PC-3 (cell line): ENCODE measurements around the gene GOLGA7B. TPM values are rescaled to one million over a fixed set of nuclear protein-coding genes. Genes with fewer than 3 reads are reported as not detected.

Source experiments
- ATAC-seq: fragments of 200-7000 bp; cut with Tn5 transposase; 2 replicates; pipeline ENCODE4 v1.9.1; 2020; ENCODE audit warnings: mild to moderate bottlenecking, moderate library complexity
- BruUV-seq: library from RNA; stranded (reverse); fragments of 400-500 nt; replicated peaks from 2 replicates; lab custom pipeline; 2021; lab: Mats Ljungman, UMichigan
- CTCF ChIA-PET: fragments of 300-600 bp; sonication (Branson Sonifier 250); formaldehyde crosslinking; loops from one replicate; lab custom pipeline; 2022; ENCODE audit warnings: antibody characterized with exemption; lab: Charles Lee
- POLR2A ChIA-PET: fragments of 300-600 bp; sonication (Branson Sonifier 250); formaldehyde crosslinking; loops from one replicate; lab custom pipeline; 2022; ENCODE audit warnings: antibody characterized with exemption; ENCODE audit not compliant: unreplicated experiment; lab: Charles Lee
- DNase-seq: peaks from one replicate; pipeline ENCODE4 v3.0.0-alpha.2; 2015
- H2AFZ ChIP-seq: fragments of 300-600 bp; sonication (generic); 2 replicates; pipeline ENCODE4 v1.6.0; 2016; ENCODE audit warnings: antibody characterized with exemption, low read length
- H3F3A ChIP-seq: fragments of 300-600 bp; sonication (generic); one replicate; pipeline ENCODE4 v1.6.0; 2017; ENCODE audit warnings: antibody characterized with exemption, low read length, control low read depth, mild to moderate bottlenecking; ENCODE audit not compliant: unreplicated experiment
- H3K27ac ChIP-seq: fragments of 300-600 bp; sonication (generic); 2 replicates; pipeline ENCODE4 v1.5.1; 2016; ENCODE audit warnings: mild to moderate bottlenecking, low read length
- H3K27me3 ChIP-seq: fragments of 300-600 bp; sonication (generic); 2 replicates; pipeline ENCODE4 v1.6.1; 2016; ENCODE audit warnings: low read length, mixed read lengths
- H3K36me3 ChIP-seq: fragments of 300-600 bp; sonication (generic); 2 replicates; pipeline ENCODE4 v1.6.1; 2016; ENCODE audit warnings: low read depth, mixed run types, low read length, mixed read lengths
- H3K4me1 ChIP-seq: fragments of 300-600 bp; sonication (generic); 2 replicates; pipeline ENCODE4 v1.5.1; 2016; ENCODE audit warnings: low read length; ENCODE audit not compliant: insufficient read depth
- H3K4me2 ChIP-seq: fragments of 300-600 bp; sonication (generic); 2 replicates; pipeline ENCODE4 v1.6.0; 2016; ENCODE audit warnings: low read length
- H3K4me3 ChIP-seq: fragments of 300-600 bp; sonication (generic); 2 replicates; pipeline ENCODE4 v1.5.1; 2016; ENCODE audit warnings: mild to moderate bottlenecking, low read length, mixed read lengths
- H3K79me2 ChIP-seq: fragments of 300-600 bp; sonication (generic); 2 replicates; pipeline ENCODE4 v1.6.1; 2017; ENCODE audit warnings: low read length, mixed read lengths
- H3K9ac ChIP-seq: fragments of 300-600 bp; sonication (generic); 2 replicates; pipeline ENCODE4 v1.6.0; 2016; ENCODE audit warnings: mild to moderate bottlenecking, low read length
- H3K9me2 ChIP-seq: fragments of 300-600 bp; sonication (generic); replicated peaks from 2 replicates; pipeline ENCODE4 v1.6.1; 2016; ENCODE audit warnings: mixed run types, low read length, mixed read lengths
- H3K9me3 ChIP-seq: fragments of 300-600 bp; sonication (generic); 2 replicates; pipeline ENCODE4 v1.6.1; 2016; ENCODE audit warnings: low read length, mixed read lengths
- H4K20me1 ChIP-seq: fragments of 300-600 bp; sonication (generic); 2 replicates; pipeline ENCODE4 v1.6.1; 2016; ENCODE audit warnings: low read length, mixed read lengths
- CTCF ChIP-seq: fragments of 300-600 bp; sonication (generic); conservative IDR thresholded peaks from 2 replicates; pipeline ENCODE4 v1.5.1; 2017; ENCODE audit warnings: antibody characterized with exemption, low read depth, mild to moderate bottlenecking, low read length
- EZH2 ChIP-seq: fragments of 300-600 bp; sonication (generic); IDR thresholded peaks from one replicate; pipeline ENCODE4 v1.6.1; 2017; ENCODE audit warnings: antibody characterized with exemption, mild to moderate bottlenecking, low read length; ENCODE audit not compliant: unreplicated experiment
- EZH2phosphoT487 ChIP-seq: fragments of 300-600 bp; sonication (generic); IDR thresholded peaks from 2 replicates; pipeline ENCODE4 v1.6.1; 2018; ENCODE audit warnings: mild to moderate bottlenecking, antibody characterized with exemption, low read length, borderline replicate concordance
- intact Hi-C: fragments of 100-400 bp; cut with micrococcal nuclease; formaldehyde crosslinking; loops from 2 replicates; pipeline ENCODE4 v1.9.0; 2023
- total RNA-seq: library from RNA; depleted of rRNA; stranded (reverse); fragments of >200 nt; gene quantifications from 2 replicates; pipeline ENCODE4 v1.2.3, GENCODE V29; 2014

GOLGA7B gene
- total RNA-seq, 1 experiment from 2014 or later: 0.26 TPM

- Histone ChIP-seq H3F3A (no peaks in the 10 kb centered on the region), H3K79me2 (no peaks in the 10 kb centered on the region), H3K9me2 (no peaks in the 10 kb centered on the region), H3K9me3 (no peaks in the 10 kb centered on the region), H3K27me3 (no peaks in the 10 kb centered on the region), H4K20me1 (no peaks in the 10 kb centered on the region), H3K9ac (no peak overlapping the region), H3K27ac (no peak overlapping the region), H3K4me3 (no peak overlapping the region), H3K4me2 (peak overlapping the region; percentile 49; the same call in 1 of the 2 replicates), H3K36me3 (no peaks in the 10 kb centered on the region), H2AFZ (0 out of 2 replicates have a peak overlapping the region, but pooled peaks have one; percentile 38), H3K4me1 (peaks cover 11% of the 10 kb centered on the region)
- intact Hi-C loops: no loop called here
- BruUV-seq: no TSS peak
- TF ChIP-seq EZH2phosphoT487 (no peak), CTCF (no peak), EZH2 (no peak)
- peak; percentile 36 for DNase-seq
- CTCF ChIA-PET: no interaction called here
- POLR2A ChIA-PET: no interaction called here
- peak; percentile 60 for ATAC-seq
Observed at GRCh38 chr10:97822261-97822687, 27.4 kb upstream of the GOLGA7B start.

- intact Hi-C loops: no loop called here
- Histone ChIP-seq H3K27me3 (no peaks in the 10 kb centered on the region), H3K4me3 (no peak overlapping the region), H3K27ac (no peak overlapping the region), H3K36me3 (no peaks in the 10 kb centered on the region), H2AFZ (no peak overlapping the region), H3K9ac (no peak overlapping the region), H4K20me1 (no peaks in the 10 kb centered on the region), H3K9me3 (no peaks in the 10 kb centered on the region), H3K79me2 (no peaks in the 10 kb centered on the region), H3K4me2 (no peak overlapping the region), H3K9me2 (no peaks in the 10 kb centered on the region), H3K4me1 (peaks cover 24% of the 10 kb centered on the region), H3F3A (no peaks in the 10 kb centered on the region)
- POLR2A ChIA-PET: no interaction called here
- TF ChIP-seq EZH2phosphoT487: no peak
- no peak for TF ChIP-seq EZH2
- no peak for TF ChIP-seq CTCF
- ATAC-seq (no peak), DNase-seq (no peak)
- no TSS peak for BruUV-seq
- CTCF ChIA-PET: no interaction called here
Observed at GRCh38 chr10:97823734-97824133, 25.9 kb upstream of the GOLGA7B start.

- H3K9me2 ChIP-seq: no peaks in the 10 kb centered on the region
Observed at GRCh38 chr10:97825020-97825760, 24.5 kb upstream of the GOLGA7B start.

More at GRCh38 chr10:97825020-97825760, 24.5 kb upstream of the GOLGA7B start:
- BruUV-seq: no TSS peak
- Histone ChIP-seq H3K27me3 (no peaks in the 10 kb centered on the region), H2AFZ (no peak overlapping the region), H3K79me2 (no peaks in the 10 kb centered on the region), H3K4me2 (no peak overlapping the region), H3K4me1 (peaks cover 31% of the 10 kb centered on the region), H3K9me3 (no peaks in the 10 kb centered on the region), H3F3A (no peaks in the 10 kb centered on the region), H3K27ac (no peak overlapping the region), H3K4me3 (no peak overlapping the region), H3K9ac (no peak overlapping the region), H4K20me1 (no peaks in the 10 kb centered on the region), H3K36me3 (no peaks in the 10 kb centered on the region)
- DNase-seq: no peak
- TF ChIP-seq EZH2: no peak
- no peak for TF ChIP-seq EZH2phosphoT487
- no peak for TF ChIP-seq CTCF
- ChIA-PET POLR2A (no interaction called here), CTCF (no interaction called here)
- intact Hi-C loops: no loop called here
- ATAC-seq: no peak
